SK-N-SH (cell line): ENCODE results near the gene MST1R.

Experiments
- CTCF ChIP-seq: fragments of 200-600 bp; sonication (generic); IDR thresholded peaks from 2 replicates; pipeline ENCODE4 v1.6.1; 2017; ENCODE audit warnings: antibody characterized with exemption, mild to moderate bottlenecking, moderate library complexity
- ELF1 ChIP-seq: IDR thresholded peaks from 2 replicates; pipeline ENCODE4 v1.4.0; 2012
- EZH2phosphoT487 ChIP-seq: fragments of 200-600 bp; sonication (generic); IDR thresholded peaks from 2 replicates; pipeline ENCODE4 v1.6.1; 2017; ENCODE audit warnings: low read depth, mixed run types, mild to moderate bottlenecking, antibody characterized with exemption, moderate library complexity, borderline replicate concordance
- MXI1 ChIP-seq: IDR thresholded peaks from 2 replicates; pipeline ENCODE4 v1.6.1; 2012; ENCODE audit warnings: mild to moderate bottlenecking, low read depth, low read length, improper control_type of control experiment
- NFIC ChIP-seq: IDR thresholded peaks from 2 replicates; pipeline ENCODE4 v1.4.0; 2012; ENCODE audit warnings: borderline replicate concordance
- RFX5 ChIP-seq: IDR thresholded peaks from 2 replicates; pipeline ENCODE4 v1.6.1; 2012; ENCODE audit warnings: mild to moderate bottlenecking, improper control_type of control experiment, low read length

- no peak for TF ChIP-seq MXI1
- no peak for TF ChIP-seq NFIC
- no peak for TF ChIP-seq CTCF
- TF ChIP-seq EZH2phosphoT487, result no peak
- no peak for TF ChIP-seq ELF1
- TF ChIP-seq RFX5, result no peak
These were observed 21.5 kb downstream of the MST1R start for GRCh38 chr3:49882166-49882565.
